Lower leg skin (tissue), 3 donors: ENCODE results near the gene UMAD1.

Experiments
- CTCF ChIP-seq, 3 donors: fragments of 450-650 bp; IDR thresholded peaks; one replicate each; pipeline ENCODE4 v1.5.1; 2016; ENCODE audit warnings: antibody characterized with exemption in 3 of 3, mild to moderate bottlenecking in 3 of 3, moderate library complexity in 2 of 3
- POLR2A ChIP-seq, 2 donors: fragments of 450-650 bp; IDR thresholded peaks; one replicate each; pipeline ENCODE4 v1.6.1; 2016 to 2017; ENCODE audit warnings: antibody characterized with exemption in 2 of 2, mild to moderate bottlenecking in 1 of 2, moderate library complexity in 1 of 2

DNA sequence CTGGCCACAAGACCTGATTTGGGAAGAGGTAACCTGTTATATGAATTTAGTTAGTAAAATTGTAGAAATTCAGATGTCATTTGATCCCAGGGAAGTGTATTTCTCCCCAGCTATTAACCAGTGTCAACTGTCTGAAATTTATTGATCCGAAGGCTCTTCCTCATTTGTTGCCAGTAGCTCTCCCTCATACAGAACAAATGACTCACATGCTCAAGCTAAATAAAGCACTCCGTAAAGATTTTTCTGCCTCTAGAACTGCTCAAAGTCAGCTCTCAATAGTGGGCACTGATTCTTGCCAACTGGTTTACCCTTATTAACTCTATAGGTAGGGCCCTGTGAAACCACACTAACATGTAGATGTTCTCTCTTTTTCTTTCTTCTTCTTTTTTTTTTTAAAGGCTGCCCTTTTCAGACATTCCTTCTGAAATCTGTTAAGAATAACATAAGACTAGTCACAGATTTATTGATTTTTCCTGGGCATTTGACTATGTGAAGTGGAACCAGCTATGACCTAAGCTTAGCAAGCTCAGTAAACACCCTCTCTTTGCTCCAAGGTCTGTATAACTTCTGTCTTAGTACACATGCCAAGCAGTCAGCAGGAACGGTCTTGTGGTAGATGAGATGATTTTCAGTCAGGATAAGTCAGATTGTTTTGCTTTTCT is 56.0 kb downstream of the UMAD1 start:
- TF ChIP-seq CTCF (IDR thresholded peaks at IDR 0.05) (no peak), POLR2A (IDR thresholded peaks at IDR 0.05) (no peak)
